BJ (cell line): ENCODE data around the gene SP3. TPM values are rescaled to one million over a fixed set of nuclear protein-coding genes. Genes with fewer than 3 reads are reported as not detected.
"Not testable (repeated sequence)": the region's sequence is repeated elsewhere in the genome, so short reads cannot be mapped to it uniquely, and the experiment has no call there.

Experiments
- CTCF ChIA-PET: fragments of 350-600 bp; formaldehyde crosslinking; extraction: SDS; loops from one replicate; lab custom pipeline; 2021; ENCODE audit warnings: antibody characterized with exemption, inconsistent platforms; lab: Yijun Ruan, JAX
- POLR2A ChIA-PET: fragments of 300-600 bp; sonication (Branson Sonifier 250); formaldehyde crosslinking; extraction: SDS; loops from one replicate; lab custom pipeline; 2021; ENCODE audit warnings: antibody characterized with exemption; lab: Charles Lee
- DNase-seq: peaks from one replicate; pipeline ENCODE4 v3.0.0-alpha.2; 2011; ENCODE audit warnings: low read depth
- H3K27me3 ChIP-seq: 2 replicates; pipeline ENCODE4 v1.6.0; 2011; ENCODE audit warnings: low read length; ENCODE audit not compliant: control insufficient read depth, insufficient read depth
- H3K36me3 ChIP-seq: 2 replicates; pipeline ENCODE4 v1.5.1; 2011; ENCODE audit warnings: low read length; ENCODE audit not compliant: control insufficient read depth, insufficient read depth
- H3K4me3 ChIP-seq: 2 replicates; pipeline ENCODE4 v1.5.1; 2011; ENCODE audit warnings: low read depth, mild to moderate bottlenecking, control low read depth, low read length
- polyA plus RNA-seq: library from polyadenylated mRNA; depleted of rRNA; stranded (reverse); fragments of >200 nt; gene quantifications from 2 replicates; pipeline ENCODE4 v1.2.3, GENCODE V29; 2011
- TF ChIP-seq, protein P1 (sequence below): IDR thresholded peaks from 2 replicates; pipeline ENCODE4 v1.5.1; 2011; ENCODE audit warnings: low read depth, mild to moderate bottlenecking, control low read depth, inconsistent platforms, low read length, moderate library complexity; ENCODE audit not compliant: insufficient read depth

SP3 gene
- polyA plus RNA-seq, 1 experiment: 33.2 TPM

DNA sequence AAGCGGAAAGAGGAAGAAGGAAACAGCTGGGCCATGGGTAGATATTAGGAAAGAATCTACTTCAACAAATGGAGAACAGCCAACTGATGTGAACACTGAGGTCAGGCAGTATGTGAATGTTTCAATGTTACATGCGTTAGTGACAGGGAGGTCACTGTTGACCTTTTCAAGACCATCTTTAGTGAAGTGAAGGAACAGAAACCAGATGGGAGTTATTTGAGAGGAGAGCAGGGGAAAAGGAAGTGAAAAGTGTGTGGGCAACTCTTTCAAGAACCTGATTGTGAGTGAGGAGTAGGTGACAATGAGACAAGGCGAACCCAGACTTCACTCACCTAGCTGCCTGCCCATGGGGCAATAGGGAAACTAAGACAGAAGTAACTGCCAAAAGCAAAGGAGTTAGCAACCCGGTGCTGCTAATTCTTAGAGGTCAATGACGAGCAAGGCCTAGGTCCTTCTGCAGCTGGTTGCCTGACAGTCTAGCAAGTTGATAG, 67.0 kb downstream of the SP3 start:
- no peaks in the 10 kb centered on the region for H3K36me3 ChIP-seq
- no peaks in the 10 kb centered on the region for H3K27me3 ChIP-seq
- ChIA-PET CTCF (interaction anchor here (1.3 kb wide), 1 partner anchor 14 kb away, joined by 5 read pairs; no protein-coding TSS in a partner anchor), POLR2A (no interaction called here)
- no peak for DNase-seq
- no peak overlapping the region for H3K4me3 ChIP-seq
- TF ChIP-seq, protein P1, sequence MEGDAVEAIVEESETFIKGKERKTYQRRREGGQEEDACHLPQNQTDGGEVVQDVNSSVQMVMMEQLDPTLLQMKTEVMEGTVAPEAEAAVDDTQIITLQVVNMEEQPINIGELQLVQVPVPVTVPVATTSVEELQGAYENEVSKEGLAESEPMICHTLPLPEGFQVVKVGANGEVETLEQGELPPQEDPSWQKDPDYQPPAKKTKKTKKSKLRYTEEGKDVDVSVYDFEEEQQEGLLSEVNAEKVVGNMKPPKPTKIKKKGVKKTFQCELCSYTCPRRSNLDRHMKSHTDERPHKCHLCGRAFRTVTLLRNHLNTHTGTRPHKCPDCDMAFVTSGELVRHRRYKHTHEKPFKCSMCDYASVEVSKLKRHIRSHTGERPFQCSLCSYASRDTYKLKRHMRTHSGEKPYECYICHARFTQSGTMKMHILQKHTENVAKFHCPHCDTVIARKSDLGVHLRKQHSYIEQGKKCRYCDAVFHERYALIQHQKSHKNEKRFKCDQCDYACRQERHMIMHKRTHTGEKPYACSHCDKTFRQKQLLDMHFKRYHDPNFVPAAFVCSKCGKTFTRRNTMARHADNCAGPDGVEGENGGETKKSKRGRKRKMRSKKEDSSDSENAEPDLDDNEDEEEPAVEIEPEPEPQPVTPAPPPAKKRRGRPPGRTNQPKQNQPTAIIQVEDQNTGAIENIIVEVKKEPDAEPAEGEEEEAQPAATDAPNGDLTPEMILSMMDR: no peak

DNA sequence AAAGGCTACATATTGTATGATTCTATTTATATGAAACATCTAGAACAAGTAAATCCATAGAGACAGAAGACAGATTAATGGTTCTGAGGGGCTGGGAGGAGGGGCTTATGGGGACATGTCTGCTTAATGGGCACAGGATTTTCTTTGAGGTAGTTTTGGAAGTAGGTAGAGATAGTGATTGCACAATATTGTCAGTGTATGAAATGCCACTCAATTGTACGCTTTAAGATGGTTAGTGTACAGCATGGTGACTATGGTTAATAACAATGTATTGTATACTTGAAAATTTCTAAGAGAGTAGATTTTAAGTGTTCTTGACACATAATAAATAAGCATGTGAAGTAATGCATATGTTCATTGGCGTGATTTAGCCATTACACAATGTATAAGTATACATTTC, 68.4 kb downstream of the SP3 start:
- TF ChIP-seq, protein P1: no peak
- ChIA-PET CTCF (no interaction called here), POLR2A (no interaction called here)
- H3K36me3 ChIP-seq: no peaks in the 10 kb centered on the region
- no peak for DNase-seq
- H3K4me3 ChIP-seq: no peak overlapping the region
- H3K27me3 ChIP-seq: no peaks in the 10 kb centered on the region

DNA sequence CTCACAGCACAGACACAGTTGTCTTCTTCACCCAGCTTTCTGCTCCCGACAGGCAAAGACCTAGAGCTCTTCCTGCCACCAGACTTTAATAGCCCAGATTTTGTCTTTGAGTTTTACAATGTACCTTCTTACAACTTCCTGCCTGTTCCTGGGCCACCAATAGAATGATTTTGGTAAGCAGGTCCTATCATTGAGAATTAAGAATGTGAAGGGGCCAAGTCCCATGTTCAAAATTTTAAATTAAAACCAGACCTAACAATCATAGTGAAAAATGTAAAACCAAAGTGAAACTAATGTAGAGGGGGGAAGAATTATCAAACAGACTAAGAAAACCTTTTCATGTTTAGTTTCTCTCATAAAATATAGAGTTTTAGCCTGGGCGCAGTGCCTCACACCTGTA, 72.8 kb downstream of the SP3 start:
- CTCF ChIA-PET: interaction anchor here (0.8 kb wide), 1 partner anchor 11 kb away, joined by 3 read pairs; no protein-coding TSS in a partner anchor
- POLR2A ChIA-PET: no interaction called here
- Histone ChIP-seq H3K36me3 (no peaks in the 10 kb centered on the region), H3K4me3 (no peak overlapping the region), H3K27me3 (no peaks in the 10 kb centered on the region)
- TF ChIP-seq, protein P1: no peak
- no peak for DNase-seq

DNA sequence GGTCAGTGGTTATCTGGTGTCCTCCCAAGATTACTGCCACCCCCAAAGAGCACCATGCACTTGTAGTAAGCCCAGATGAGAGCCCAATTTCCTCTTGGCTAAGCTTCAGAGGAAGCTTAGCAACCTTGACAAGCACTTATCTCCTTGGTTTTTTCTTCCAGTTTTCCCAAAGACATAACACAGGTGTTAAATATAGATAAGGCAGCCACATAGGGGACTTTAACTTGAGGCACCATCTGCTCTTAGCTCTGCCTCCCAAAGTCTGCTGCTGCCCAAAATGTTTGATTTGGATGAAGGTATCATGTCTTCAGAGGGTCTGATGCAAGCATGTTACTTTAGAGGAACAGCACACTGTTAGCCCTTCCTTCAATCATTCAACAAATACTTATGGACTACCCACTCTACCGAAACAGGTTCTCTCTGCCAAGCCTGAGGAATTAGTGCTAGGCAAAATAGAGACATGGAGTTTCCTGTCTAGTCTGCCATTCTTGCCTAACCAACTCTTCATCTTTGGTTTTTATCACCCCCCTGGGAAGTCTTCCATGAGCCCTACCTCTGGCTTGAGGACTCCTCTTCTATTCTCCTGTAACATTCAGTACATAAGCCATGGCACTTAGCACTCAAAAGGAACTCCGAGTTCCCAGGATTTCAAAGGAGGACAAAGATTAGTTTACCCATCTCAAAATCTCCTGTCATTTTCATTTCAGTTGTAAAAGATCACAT, 73.7 kb downstream of the SP3 start:
- H3K36me3 ChIP-seq: no peaks in the 10 kb centered on the region
- ChIA-PET POLR2A (no interaction called here), CTCF (interaction anchor here (1.6 kb wide), 1 partner anchor 450 kb away, joined by 4 read pairs; no protein-coding TSS in a partner anchor)
- no peak overlapping the region for H3K4me3 ChIP-seq
- TF ChIP-seq, protein P1: no peak
- no peaks in the 10 kb centered on the region; the same call in 1 of the 2 replicates for H3K27me3 ChIP-seq
- no peak for DNase-seq

DNA sequence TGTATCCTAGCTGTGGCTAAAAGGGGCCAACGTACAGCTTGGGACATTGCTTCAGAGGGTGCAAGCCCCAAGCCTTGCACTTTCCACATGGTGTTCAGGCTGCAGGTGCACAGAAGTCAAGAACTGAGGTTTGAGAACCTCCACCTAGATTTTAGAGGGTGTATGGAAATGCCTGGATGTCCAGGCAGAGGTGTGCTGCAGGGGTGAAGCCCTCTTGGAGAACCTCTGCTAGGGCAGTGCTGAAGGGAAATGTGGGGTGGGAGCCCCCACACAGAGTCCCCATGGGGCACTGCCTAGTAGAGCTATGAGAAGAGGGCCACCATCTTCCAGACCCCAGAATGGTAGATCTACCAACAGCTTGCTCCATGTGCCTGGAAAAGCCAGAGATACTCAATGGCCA, 75.7 kb downstream of the SP3 start:
- H3K4me3 ChIP-seq, H3K36me3 ChIP-seq, H3K27me3 ChIP-seq, DNase-seq, POLR2A ChIA-PET: not testable (repeated sequence)
- CTCF ChIA-PET: interaction anchor here (1.6 kb wide), 1 partner anchor 24 kb away, joined by 3 read pairs; no protein-coding TSS in a partner anchor
